H1 (cell line): ENCODE results near the gene PKN1. TPM values are rescaled to one million over a fixed set of nuclear protein-coding genes. Genes with fewer than 3 reads are reported as not detected.

Source experiments
- CTCF ChIA-PET: fragments of 300-600 bp; sonication (Branson Sonifier 250); formaldehyde crosslinking; loops from one replicate; lab custom pipeline; 2021; ENCODE audit not compliant: partially characterized antibody; lab: Charles Lee
- POLR2A ChIA-PET: fragments of 300-600 bp; sonication (Branson Sonifier 250); formaldehyde crosslinking; loops from one replicate; lab custom pipeline; 2021; ENCODE audit warnings: inconsistent platforms; ENCODE audit not compliant: partially characterized antibody; lab: Charles Lee
- DNase-seq, 2 experiments: peaks; one replicate each; pipeline versions ENCODE4 v3.0.0 to v3.0.0-alpha.2; 2010 to 2022; ENCODE audit warnings: low spot score in 2 of 2, low read depth in 1 of 2, mixed read lengths in 1 of 2
- FAIRE-seq: peaks from 2 replicates; lab custom pipeline; 2011; peaks lifted over from hg19 to GRCh38; lab: Jason Lieb, UNC
- H2AFZ ChIP-seq: 2 replicates; pipeline ENCODE4 v1.8.1; 2012; ENCODE audit warnings: low read length, inconsistent platforms
- H2AK5ac ChIP-seq: 2 replicates; pipeline ENCODE4 v1.6.1; 2013; ENCODE audit warnings: low read depth, low read length
- H2BK120ac ChIP-seq: replicated peaks from 2 replicates; pipeline ENCODE3; 2013; ENCODE audit warnings: low read depth, low read length, inconsistent platforms
- H2BK12ac ChIP-seq: 2 replicates; pipeline ENCODE4 v1.6.1; 2013; ENCODE audit warnings: low read depth, low read length
- H2BK15ac ChIP-seq: 2 replicates; pipeline ENCODE4 v1.6.1; 2013; ENCODE audit warnings: low read length
- H2BK20ac ChIP-seq: 2 replicates; pipeline ENCODE4 v1.6.1; 2013; ENCODE audit warnings: low read length
- H2BK5ac ChIP-seq: 2 replicates; pipeline ENCODE4 v1.6.1; 2013; ENCODE audit warnings: low read depth, low read length
- H3K14ac ChIP-seq: 2 replicates; pipeline ENCODE4 v1.6.1; 2013; ENCODE audit warnings: inconsistent platforms; ENCODE audit not compliant: insufficient read length
- H3K18ac ChIP-seq: 2 replicates; pipeline ENCODE4 v1.6.1; 2013; ENCODE audit warnings: low read length; ENCODE audit errors: extremely low read depth
- H3K23ac ChIP-seq: 2 replicates; pipeline ENCODE4 v1.6.1; 2013; ENCODE audit warnings: inconsistent platforms; ENCODE audit not compliant: insufficient read length
- H3K23me2 ChIP-seq: 2 replicates; pipeline ENCODE4 v1.6.1; 2013; ENCODE audit warnings: low read depth, low read length
- H3K27ac ChIP-seq: 2 replicates; pipeline ENCODE4 v1.6.1; 2011; ENCODE audit warnings: low read depth, low read length, inconsistent platforms
- H3K27me3 ChIP-seq, 4 experiments: replicated peaks in 1 of 4; 1 replicate in 1 of 4; 2 replicates in 3 of 4; pipeline versions ENCODE4 v1.6.1 to v1.8.1; 2011 to 2013; ENCODE audit warnings: low read length in 3 of 4, mild to moderate bottlenecking in 3 of 4, inconsistent platforms in 2 of 4, mixed read lengths in 2 of 4, moderate library complexity in 1 of 4; ENCODE audit not compliant: control insufficient read depth in 3 of 4, insufficient read depth in 3 of 4; ENCODE audit errors: extremely low read depth in 1 of 4
- H3K36me3 ChIP-seq, 4 experiments: 2 replicates each; pipeline versions ENCODE4 v1.6.1 to v1.8.1; 2011 to 2013; ENCODE audit warnings: mild to moderate bottlenecking in 4 of 4, low read length in 3 of 4, moderate library complexity in 2 of 4, control low read depth in 1 of 4, inconsistent platforms in 1 of 4; ENCODE audit not compliant: insufficient read depth in 4 of 4, control insufficient read depth in 2 of 4
- H3K4ac ChIP-seq: replicated peaks from 2 replicates; pipeline ENCODE3; 2013; ENCODE audit warnings: low read length, low read depth, mixed read lengths, inconsistent platforms; ENCODE audit not compliant: insufficient read length
- H3K4me1 ChIP-seq, 4 experiments: replicated peaks in 1 of 4; 1 replicate in 1 of 4; 2 replicates in 3 of 4; pipeline versions ENCODE4 v1.6.1 to v1.8.1; 2011 to 2013; ENCODE audit warnings: low read length in 3 of 4, inconsistent platforms in 2 of 4, mixed read lengths in 1 of 4; ENCODE audit not compliant: insufficient read depth in 4 of 4, control insufficient read depth in 3 of 4
- H3K4me2 ChIP-seq, 2 experiments: 2 replicates each; pipeline versions ENCODE4 v1.6.1 to v1.8.1; 2011 to 2013; ENCODE audit warnings: low read depth in 2 of 2, low read length in 2 of 2, control low read depth in 1 of 2, inconsistent platforms in 1 of 2, mild to moderate bottlenecking in 1 of 2; ENCODE audit not compliant: insufficient read depth in 1 of 2
- H3K4me3 ChIP-seq, 4 experiments: fragments of 200-600, 300-600 bp in 1 of 4; sonication (generic), shearing (Covaris generic), sonication (Bioruptor Twin) in 1 of 4; 2 replicates each; pipeline versions ENCODE4 v1.5.1 to v1.8.1; 2011 to 2016; ENCODE audit warnings: low read length in 4 of 4, low read depth in 3 of 4, control low read depth in 2 of 4, inconsistent platforms in 2 of 4, mild to moderate bottlenecking in 2 of 4, mixed read lengths in 1 of 4, moderate library complexity in 1 of 4; ENCODE audit not compliant: insufficient read depth in 2 of 4; ENCODE audit errors: extremely low read depth in 1 of 4
- H3K56ac ChIP-seq: replicated peaks from 2 replicates; pipeline ENCODE3; 2013; ENCODE audit warnings: low read depth, mild to moderate bottlenecking, mixed read lengths, low read length, inconsistent platforms; ENCODE audit not compliant: insufficient read length
- H3K79me1 ChIP-seq: 2 replicates; pipeline ENCODE4 v1.6.1; 2013; ENCODE audit warnings: low read depth, low read length, control low read depth
- H3K79me2 ChIP-seq, 2 experiments: 2 replicates each; pipeline versions ENCODE4 v1.6.1 to v1.8.1; 2012 to 2013; ENCODE audit warnings: low read length in 2 of 2, mild to moderate bottlenecking in 2 of 2, inconsistent platforms in 1 of 2; ENCODE audit not compliant: insufficient read depth in 2 of 2, control insufficient read depth in 1 of 2
- H3K9ac ChIP-seq, 4 experiments: replicated peaks in 1 of 4; 1 replicate in 1 of 4; 2 replicates in 3 of 4; pipeline versions ENCODE4 v1.6.1 to v1.8.1; 2011 to 2013; ENCODE audit warnings: low read depth in 3 of 4, low read length in 3 of 4, control low read depth in 2 of 4, mild to moderate bottlenecking in 2 of 4, moderate library complexity in 2 of 4, inconsistent platforms in 1 of 4; ENCODE audit errors: extremely low read depth in 1 of 4
- H3K9me3 ChIP-seq, 2 experiments: 2 replicates each; pipeline versions ENCODE4 v1.6.1 to v1.8.1; 2012 to 2013; ENCODE audit warnings: mild to moderate bottlenecking in 2 of 2, moderate library complexity in 2 of 2, control low read depth in 1 of 2, inconsistent platforms in 1 of 2, low read depth in 1 of 2, low read length in 1 of 2, mixed read lengths in 1 of 2; ENCODE audit not compliant: insufficient read depth in 2 of 2
- H4K20me1 ChIP-seq, 2 experiments: replicated peaks in 1 of 2; 2 replicates each; pipeline versions ENCODE3 to v1.8.1; 2011 to 2013; ENCODE audit warnings: inconsistent platforms in 2 of 2, low read length in 2 of 2, mild to moderate bottlenecking in 1 of 2; ENCODE audit not compliant: insufficient read depth in 2 of 2, control insufficient read depth in 1 of 2
- H4K5ac ChIP-seq: 2 replicates; pipeline ENCODE4 v1.6.1; 2013; ENCODE audit warnings: low read length, low read depth, mixed read lengths, inconsistent platforms; ENCODE audit not compliant: insufficient read length
- H4K8ac ChIP-seq: 2 replicates; pipeline ENCODE4 v1.8.0; 2013; ENCODE audit warnings: mild to moderate bottlenecking, moderate library complexity, low read length, inconsistent platforms; ENCODE audit not compliant: insufficient read depth; ENCODE audit errors: extremely low read depth
- H4K91ac ChIP-seq: replicated peaks from 2 replicates; pipeline ENCODE3; 2013; ENCODE audit warnings: low read length, mixed read lengths, inconsistent platforms; ENCODE audit not compliant: insufficient read length
- CHD2 ChIP-seq: IDR thresholded peaks from 2 replicates; pipeline ENCODE4 v1.6.1; 2012; ENCODE audit warnings: low read length, improper control_type of control experiment
- CTBP2 ChIP-seq: IDR thresholded peaks from 2 replicates; pipeline ENCODE4 v1.7.0; 2011; ENCODE audit warnings: borderline replicate concordance, mild to moderate bottlenecking, moderate library complexity, mixed read lengths, low read length; ENCODE audit not compliant: insufficient read depth, insufficient read length
- KDM4A ChIP-seq: IDR thresholded peaks from one replicate; pipeline ENCODE4 v1.7.1; 2012; ENCODE audit warnings: low read depth, mild to moderate bottlenecking, moderate library complexity, low read length, inconsistent platforms; ENCODE audit not compliant: severe bottlenecking
- RAD21 ChIP-seq, 2 experiments: IDR thresholded peaks in 1 of 2; conservative IDR thresholded peaks in 1 of 2; 2 replicates each; pipeline ENCODE4 v1.6.1; 2011; ENCODE audit warnings: low read depth in 2 of 2, low read length in 2 of 2, improper control_type of control experiment in 1 of 2, inconsistent platforms in 1 of 2, mild to moderate bottlenecking in 1 of 2, moderate library complexity in 1 of 2
- TBP ChIP-seq: IDR thresholded peaks from 2 replicates; pipeline ENCODE4 v1.6.1; 2011; ENCODE audit warnings: low read depth, low read length, improper control_type of control experiment
- TCF12 ChIP-seq: IDR thresholded peaks from 2 replicates; pipeline ENCODE4 v1.6.1; 2011; ENCODE audit warnings: low read depth, mild to moderate bottlenecking, low read length
- WGBS, 2 experiments: shearing (Covaris generic) in 1 of 2; methylation state at CpG; one replicate each; pipeline versions ENCODE4 v1.1.6 to v1.1.7; 2013 to 2015; ENCODE audit warnings: low lambda C conversion rate in 2 of 2, mixed read lengths in 2 of 2, inconsistent platforms in 1 of 2, low coverage in 1 of 2, missing lambda C conversion rate in 1 of 2; ENCODE audit not compliant: insufficient replicate concordance in 2 of 2, insufficient coverage in 1 of 2, insufficient read length in 1 of 2; ENCODE audit errors: extremely low coverage in 1 of 2, missing lambda C conversion rate in 1 of 2; 5-methylcytosine and 5-hydroxymethylcytosine counted together
- polyA plus RNA-seq, 7 experiments: library from polyadenylated mRNA; depleted of rRNA in 3 of 7; stranded (reverse) in 5 of 7; unstranded in 2 of 7; fragments of >200 nt in 5 of 7; fragments of 200-250 nt in 2 of 7; gene quantifications; 1 replicate in 5 of 7; 2 replicates in 1 of 7; 4 replicates in 1 of 7; pipeline versions ENCODE4 v1.2.1 to v1.2.3, GENCODE V29; 2011 to 2013; ENCODE audit warnings: missing spikeins in 2 of 7, mixed read lengths in 2 of 7
- total RNA-seq: library from RNA; stranded (reverse); fragmentation: NEBNext Ultra II Directional; extraction: Animal tissue kit (Norgen Biotek cat#: 25700); gene quantifications from 2 replicates; pipeline ENCODE4 v1.2.1, GENCODE V29; 2021
- TF ChIP-seq, protein P1 (sequence below), 3 experiments: IDR thresholded peaks; 1 replicate in 2 of 3; 2 replicates in 1 of 3; pipeline versions ENCODE4 v1.5.1 to v1.6.1; 2011; ENCODE audit warnings: low read length in 3 of 3, mild to moderate bottlenecking in 3 of 3, inconsistent platforms in 2 of 3, low read depth in 1 of 3, moderate library complexity in 1 of 3; ENCODE audit not compliant: insufficient read depth in 1 of 3; ENCODE audit errors: control extremely low read depth in 1 of 3

Gene PKN1
- total and polyA plus RNA-seq, 2 of the 8 experiments (the other 6 are each of a cell fraction or from before 2014, with no cell fraction given) = 65.2 to 162 TPM

DNA sequence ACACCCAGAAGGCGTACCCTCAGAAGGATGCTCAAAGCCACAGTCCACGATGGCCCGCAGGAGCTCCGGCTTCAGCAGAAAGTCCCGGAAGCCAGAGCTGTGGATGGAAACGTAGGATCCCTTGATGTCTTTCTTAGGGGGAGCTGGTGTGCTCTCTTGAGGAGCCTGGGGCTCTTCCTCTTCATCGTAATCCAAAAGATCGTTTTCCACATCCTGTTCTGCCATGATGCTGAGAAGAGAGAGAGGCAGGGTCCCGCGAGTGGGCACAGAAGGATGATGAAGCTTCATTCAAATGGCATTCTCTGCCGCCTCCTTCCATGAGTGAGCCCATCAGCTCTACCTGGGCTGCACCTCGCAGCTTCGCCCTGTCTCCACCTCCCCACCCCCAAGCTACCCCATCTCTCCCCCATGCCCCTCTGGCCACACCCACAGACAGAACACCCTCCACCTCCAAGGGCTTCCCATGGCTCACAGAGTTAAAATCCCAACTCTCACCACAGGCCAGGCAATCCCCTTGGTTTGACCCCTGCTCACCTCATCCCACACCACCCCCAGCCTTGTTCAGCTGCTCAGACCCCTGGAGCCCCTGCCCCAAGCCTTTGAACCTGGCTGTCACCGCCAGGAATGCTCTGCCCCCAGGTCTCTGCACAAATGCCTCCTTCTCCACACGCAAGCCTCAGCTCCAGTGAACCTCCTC lies 20.0 kb upstream of the PKN1 start:
- peaks cover 34 to 38% of the 10 kb centered on the region in 2 experiments for H4K20me1 ChIP-seq
- no peak overlapping the region for H3K14ac ChIP-seq
- DNase-seq = no peak
- FAIRE-seq = no peak
- H2BK5ac ChIP-seq = no peak overlapping the region
- no peaks in the 10 kb centered on the region for H3K9me3 ChIP-seq
- no peak overlapping the region for H4K5ac ChIP-seq
- 0 out of 2 replicates have a peak, but pooled peaks cover 2% of the 10 kb centered on the region for H3K23me2 ChIP-seq
- no peak overlapping the region for H4K91ac ChIP-seq
- H2BK12ac ChIP-seq = no peak overlapping the region
- no peak overlapping the region for H3K4me2 ChIP-seq
- H3K4me3 ChIP-seq = no peak overlapping the region
- ChIA-PET CTCF (interaction anchor here (0.9 to 4.5 kb wide), 5 partner anchors 8 to 60 kb away, joined by 3 to 22 read pairs (median 3); no protein-coding TSS in a partner anchor), POLR2A (interaction anchor here (0.8 to 2.1 kb wide), 5 partner anchors 9 to 73 kb away, joined by 3 to 8 read pairs (median 6); no protein-coding TSS in a partner anchor)
- H3K27me3 ChIP-seq = no peaks in the 10 kb centered on the region
- 93% methylated on average over 9 of the region's 15 CpGs; no CpG with 5 or more reads in 1 of the 2 experiments for WGBS, 2 experiments
- H2AFZ ChIP-seq = no peak overlapping the region
- H4K8ac ChIP-seq = no peak overlapping the region
- peaks cover 34 to 48% (median 45%) of the 10 kb centered on the region in 4 experiments for H3K36me3 ChIP-seq
- peaks cover 0 to 5% (median 0%) of the 10 kb centered on the region in 4 experiments; a peak in 3 of 7 replicates for H3K4me1 ChIP-seq
- no peak overlapping the region for H3K9ac ChIP-seq
- peaks cover 38 to 66% of the 10 kb centered on the region in 2 experiments for H3K79me2 ChIP-seq
- H2AK5ac ChIP-seq = no peak overlapping the region
- no peak overlapping the region for H3K4ac ChIP-seq
- H3K79me1 ChIP-seq = peaks cover 14% of the 10 kb centered on the region
- no peak overlapping the region for H2BK20ac ChIP-seq
- no peak overlapping the region for H2BK120ac ChIP-seq
- no peak overlapping the region for H2BK15ac ChIP-seq
- no peak overlapping the region for H3K56ac ChIP-seq
- no peak overlapping the region for H3K18ac ChIP-seq
- no peak overlapping the region for H3K23ac ChIP-seq
- no peak overlapping the region for H3K27ac ChIP-seq
- TF ChIP-seq KDM4A (no peak), CTBP2 (no peak), RAD21 (IDR thresholded peaks at IDR 0.05 in 1 of 2, conservative IDR thresholded peaks at IDR 0.05 in 1 of 2; ENCODE audit: low read depth in 2 of 2, low read length in 2 of 2) (no peak), CHD2 (no peak), TCF12 (no peak), TBP (no peak)
- TF ChIP-seq, protein P1, sequence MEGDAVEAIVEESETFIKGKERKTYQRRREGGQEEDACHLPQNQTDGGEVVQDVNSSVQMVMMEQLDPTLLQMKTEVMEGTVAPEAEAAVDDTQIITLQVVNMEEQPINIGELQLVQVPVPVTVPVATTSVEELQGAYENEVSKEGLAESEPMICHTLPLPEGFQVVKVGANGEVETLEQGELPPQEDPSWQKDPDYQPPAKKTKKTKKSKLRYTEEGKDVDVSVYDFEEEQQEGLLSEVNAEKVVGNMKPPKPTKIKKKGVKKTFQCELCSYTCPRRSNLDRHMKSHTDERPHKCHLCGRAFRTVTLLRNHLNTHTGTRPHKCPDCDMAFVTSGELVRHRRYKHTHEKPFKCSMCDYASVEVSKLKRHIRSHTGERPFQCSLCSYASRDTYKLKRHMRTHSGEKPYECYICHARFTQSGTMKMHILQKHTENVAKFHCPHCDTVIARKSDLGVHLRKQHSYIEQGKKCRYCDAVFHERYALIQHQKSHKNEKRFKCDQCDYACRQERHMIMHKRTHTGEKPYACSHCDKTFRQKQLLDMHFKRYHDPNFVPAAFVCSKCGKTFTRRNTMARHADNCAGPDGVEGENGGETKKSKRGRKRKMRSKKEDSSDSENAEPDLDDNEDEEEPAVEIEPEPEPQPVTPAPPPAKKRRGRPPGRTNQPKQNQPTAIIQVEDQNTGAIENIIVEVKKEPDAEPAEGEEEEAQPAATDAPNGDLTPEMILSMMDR (IDR thresholded peaks at IDR 0.05; ENCODE audit: control extremely low read depth in 1 of 3, insufficient read depth in 1 of 3, low read depth in 1 of 3, low read length in 3 of 3) = no peak
